Measurements from ENCODE around the gene ARHGAP8.

Gene ARHGAP8

GRCh38 chr22:44888491-44889254, 136.3 kb downstream of the ARHGAP8 start:
- no peak for TF ChIP-seq CTCF (IDR thresholded peaks at IDR 0.05; ENCODE audit: insufficient read depth, low read depth, low read length, missing control alignments)
- DNase-seq (ENCODE audit: low read depth) = no peak
- no peak overlapping the region for H3K4me3 ChIP-seq (ENCODE audit: low read length)

- TF ChIP-seq CTCF (IDR thresholded peaks at IDR 0.05; ENCODE audit: insufficient read depth, low read depth, low read length, missing control alignments) = no peak
- no peak for DNase-seq (ENCODE audit: low read depth)
- no peak overlapping the region for H3K4me3 ChIP-seq (ENCODE audit: low read length)
Measured at GRCh38 chr22:44889255-44889878, 137.0 kb downstream of the ARHGAP8 start.

- no peak overlapping the region for H3K4me3 ChIP-seq (ENCODE audit: low read length)
- no peak for TF ChIP-seq CTCF (IDR thresholded peaks at IDR 0.05; ENCODE audit: insufficient read depth, low read depth, low read length, missing control alignments)
- DNase-seq (ENCODE audit: low read depth) = no peak
Measured at GRCh38 chr22:44890416-44891292, 138.3 kb downstream of the ARHGAP8 start.

GRCh38 chr22:44891293-44891747, 138.9 kb downstream of the ARHGAP8 start:
- DNase-seq (ENCODE audit: low read depth) = no peak
- no peak for TF ChIP-seq CTCF (IDR thresholded peaks at IDR 0.05; ENCODE audit: insufficient read depth, low read depth, low read length, missing control alignments)
- no peak overlapping the region for H3K4me3 ChIP-seq (ENCODE audit: low read length)

- no peak for DNase-seq (ENCODE audit: low read depth)
- H3K4me3 ChIP-seq (ENCODE audit: low read length) = no peak overlapping the region
- TF ChIP-seq CTCF (IDR thresholded peaks at IDR 0.05; ENCODE audit: insufficient read depth, low read depth, low read length, missing control alignments) = no peak
Measured at GRCh38 chr22:44891791-44892190, 139.4 kb downstream of the ARHGAP8 start.

- no peak overlapping the region for H3K4me3 ChIP-seq (ENCODE audit: low read length)
- no peak for TF ChIP-seq CTCF (IDR thresholded peaks at IDR 0.05; ENCODE audit: insufficient read depth, low read depth, low read length, missing control alignments)
- no peak for DNase-seq (ENCODE audit: low read depth)
Measured at GRCh38 chr22:44892243-44892642, 139.9 kb downstream of the ARHGAP8 start.
